Measurements from ENCODE around the gene SLC9A3.
A peak's percentile ranks its signal among the peaks of the same experiment; 100 is the strongest.

SLC9A3 gene

GRCh38 chr5:530001-530955 lies 6.0 kb upstream of the SLC9A3 start:
- Histone ChIP-seq H2AFZ (ENCODE audit: low read length, unreplicated experiment) (no peak overlapping the region), H3K27me3 (ENCODE audit: insufficient read depth, low read length) (peaks cover 90% of the 10 kb centered on the region)

GRCh38 chr5:528629-529511 lies 4.6 kb upstream of the SLC9A3 start:
- no peaks in the 10 kb centered on the region for H3K4me1 ChIP-seq (ENCODE audit: control insufficient read depth, insufficient read depth, low read length, unreplicated experiment)
- no peak overlapping the region for H3K4me3 ChIP-seq (ENCODE audit: low read depth, low read length)
- H3K79me2 ChIP-seq (ENCODE audit: control insufficient read depth, insufficient read depth, low read length, unreplicated experiment): no peaks in the 10 kb centered on the region
- H2AFZ ChIP-seq (ENCODE audit: low read length, unreplicated experiment): no peak overlapping the region
- H3K27me3 ChIP-seq (ENCODE audit: insufficient read depth, low read length): peaks cover 96% of the 10 kb centered on the region
- no peaks in the 10 kb centered on the region for H3K36me3 ChIP-seq (ENCODE audit: insufficient read depth, low read length)
- H3K27ac ChIP-seq (ENCODE audit: low read depth, low read length): no peak overlapping the region

More at GRCh38 chr5:530001-530955, 6.0 kb upstream of the SLC9A3 start:
- Histone ChIP-seq H3K4me3 (ENCODE audit: low read depth, low read length) (no peak overlapping the region), H3K79me2 (ENCODE audit: control insufficient read depth, insufficient read depth, low read length, unreplicated experiment) (no peaks in the 10 kb centered on the region), H3K36me3 (ENCODE audit: insufficient read depth, low read length) (no peaks in the 10 kb centered on the region), H3K27ac (ENCODE audit: low read depth, low read length) (no peak overlapping the region), H3K4me1 (ENCODE audit: control insufficient read depth, insufficient read depth, low read length, unreplicated experiment) (no peaks in the 10 kb centered on the region)

GRCh38 chr5:527646-528628 lies 3.7 kb upstream of the SLC9A3 start:
- Histone ChIP-seq H3K36me3 (ENCODE audit: insufficient read depth, low read length) (no peaks in the 10 kb centered on the region), H3K79me2 (ENCODE audit: control insufficient read depth, insufficient read depth, low read length, unreplicated experiment) (no peaks in the 10 kb centered on the region), H3K4me3 (ENCODE audit: low read depth, low read length) (no peak overlapping the region), H3K27me3 (ENCODE audit: insufficient read depth, low read length) (peaks cover 96% of the 10 kb centered on the region), H3K27ac (ENCODE audit: low read depth, low read length) (no peak overlapping the region), H3K4me1 (ENCODE audit: control insufficient read depth, insufficient read depth, low read length, unreplicated experiment) (no peaks in the 10 kb centered on the region), H2AFZ (ENCODE audit: low read length, unreplicated experiment) (no peak overlapping the region)

DNA sequence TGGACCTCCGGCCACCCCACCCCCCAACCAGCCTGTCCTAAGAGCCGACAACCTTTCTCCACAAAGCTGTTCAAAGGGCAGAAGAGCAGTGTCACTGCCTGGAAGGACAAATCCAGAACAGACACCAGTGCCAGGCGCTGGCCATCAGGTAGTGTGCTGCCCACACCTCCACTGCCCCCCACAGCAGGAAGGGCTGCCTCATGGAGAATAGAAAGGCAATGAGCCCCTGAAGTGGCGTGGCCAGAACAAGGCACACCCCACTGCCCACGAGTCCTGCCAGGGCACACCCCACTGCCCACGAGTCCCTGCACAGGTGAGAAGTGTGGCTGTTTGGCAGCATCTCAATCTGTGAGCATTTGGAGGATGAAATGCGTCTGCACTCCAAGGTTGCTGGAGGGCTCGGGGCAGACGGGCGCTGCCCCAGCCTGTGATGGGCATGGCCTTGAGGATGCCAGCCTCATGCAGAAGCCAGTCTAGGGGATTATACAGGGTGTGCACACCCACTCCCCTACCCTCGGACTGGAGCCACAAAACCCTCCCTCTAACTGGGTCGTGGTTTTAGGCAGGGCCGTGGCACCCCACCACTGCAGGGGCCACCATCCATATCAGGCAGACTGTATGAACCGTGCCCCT lies 2.3 kb upstream of the SLC9A3 start:
- no peak overlapping the region for H3K4me3 ChIP-seq (ENCODE audit: low read depth, low read length)
- H2AFZ ChIP-seq (ENCODE audit: low read length, unreplicated experiment): no peak overlapping the region
- H3K4me1 ChIP-seq (ENCODE audit: control insufficient read depth, insufficient read depth, low read length, unreplicated experiment): no peaks in the 10 kb centered on the region
- no peaks in the 10 kb centered on the region for H3K36me3 ChIP-seq (ENCODE audit: insufficient read depth, low read length)
- peaks cover 95% of the 10 kb centered on the region for H3K27me3 ChIP-seq (ENCODE audit: insufficient read depth, low read length)
- no peak overlapping the region for H3K27ac ChIP-seq (ENCODE audit: low read depth, low read length)
- no peaks in the 10 kb centered on the region for H3K79me2 ChIP-seq (ENCODE audit: control insufficient read depth, insufficient read depth, low read length, unreplicated experiment)

GRCh38 chr5:525916-526315 lies 1.7 kb upstream of the SLC9A3 start:
- no peaks in the 10 kb centered on the region for H3K36me3 ChIP-seq (ENCODE audit: insufficient read depth, low read length)
- no peaks in the 10 kb centered on the region for H3K79me2 ChIP-seq (ENCODE audit: control insufficient read depth, insufficient read depth, low read length, unreplicated experiment)
- no peaks in the 10 kb centered on the region for H3K4me1 ChIP-seq (ENCODE audit: control insufficient read depth, insufficient read depth, low read length, unreplicated experiment)
- no peak overlapping the region for H2AFZ ChIP-seq (ENCODE audit: low read length, unreplicated experiment)
- no peak overlapping the region for H3K27ac ChIP-seq (ENCODE audit: low read depth, low read length)
- H3K4me3 ChIP-seq (ENCODE audit: low read depth, low read length): no peak overlapping the region
- peaks cover 95% of the 10 kb centered on the region for H3K27me3 ChIP-seq (ENCODE audit: insufficient read depth, low read length)

DNA sequence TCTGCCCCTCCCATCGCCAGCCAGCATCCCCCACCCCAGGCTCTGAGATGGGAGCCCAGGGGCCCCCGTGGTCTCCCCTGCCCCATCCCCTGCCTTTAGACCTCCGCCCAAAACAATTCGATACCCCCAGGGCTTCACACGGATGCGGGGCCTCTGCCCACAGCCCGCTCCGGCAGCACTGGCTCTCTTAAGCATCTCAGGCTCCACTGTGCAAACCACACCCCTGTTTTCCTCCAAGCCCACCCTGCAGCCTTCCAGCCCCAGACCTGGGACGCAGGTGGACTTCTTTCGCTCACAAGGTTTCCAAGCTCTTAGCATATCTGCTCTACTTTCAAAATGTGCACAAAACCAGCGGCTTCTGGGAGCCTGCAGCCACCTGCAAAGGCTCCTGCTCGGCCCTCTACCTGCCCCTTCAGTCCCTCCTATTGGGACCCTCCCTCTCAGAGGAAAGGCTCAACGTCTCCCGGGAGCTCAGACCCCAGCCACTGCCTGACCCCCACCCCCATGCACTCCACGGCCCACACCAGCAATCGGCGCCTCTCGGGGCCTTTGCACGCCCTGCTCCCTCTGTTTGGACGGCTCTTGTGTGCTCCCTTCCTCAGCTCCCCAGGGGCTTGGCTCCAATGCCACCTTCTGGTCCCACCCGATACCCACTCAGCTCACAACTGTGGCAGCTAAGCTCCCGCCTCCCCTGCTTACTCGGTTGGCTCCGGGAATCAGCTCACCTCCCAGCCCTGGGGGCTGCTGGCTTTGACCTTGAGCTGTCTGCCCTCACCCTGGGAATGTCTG lies 918 bp upstream of the SLC9A3 start:
- H2AFZ ChIP-seq (ENCODE audit: low read length, unreplicated experiment): no peak overlapping the region
- H3K36me3 ChIP-seq (ENCODE audit: insufficient read depth, low read length): no peaks in the 10 kb centered on the region
- H3K27me3 ChIP-seq (ENCODE audit: insufficient read depth, low read length): peaks cover 91% of the 10 kb centered on the region
- H3K27ac ChIP-seq (ENCODE audit: low read depth, low read length): no peak overlapping the region
- H3K4me3 ChIP-seq (ENCODE audit: low read depth, low read length): no peak overlapping the region
- no peaks in the 10 kb centered on the region for H3K4me1 ChIP-seq (ENCODE audit: control insufficient read depth, insufficient read depth, low read length, unreplicated experiment)
- H3K79me2 ChIP-seq (ENCODE audit: control insufficient read depth, insufficient read depth, low read length, unreplicated experiment): no peaks in the 10 kb centered on the region

- Histone ChIP-seq H3K4me1 (ENCODE audit: control insufficient read depth, insufficient read depth, low read length, unreplicated experiment) (no peaks in the 10 kb centered on the region), H3K27me3 (ENCODE audit: insufficient read depth, low read length) (peaks cover 91% of the 10 kb centered on the region), H3K36me3 (ENCODE audit: insufficient read depth, low read length) (no peaks in the 10 kb centered on the region), H3K4me3 (ENCODE audit: low read depth, low read length) (peak overlapping the region; percentile 37; the same call in 1 of the 2 replicates), H3K27ac (ENCODE audit: low read depth, low read length) (no peak overlapping the region), H2AFZ (ENCODE audit: low read length, unreplicated experiment) (peak overlapping the region; percentile 14), H3K79me2 (ENCODE audit: control insufficient read depth, insufficient read depth, low read length, unreplicated experiment) (no peaks in the 10 kb centered on the region)
Observed at GRCh38 chr5:523441-524222, 617 bp downstream of the SLC9A3 start.

DNA sequence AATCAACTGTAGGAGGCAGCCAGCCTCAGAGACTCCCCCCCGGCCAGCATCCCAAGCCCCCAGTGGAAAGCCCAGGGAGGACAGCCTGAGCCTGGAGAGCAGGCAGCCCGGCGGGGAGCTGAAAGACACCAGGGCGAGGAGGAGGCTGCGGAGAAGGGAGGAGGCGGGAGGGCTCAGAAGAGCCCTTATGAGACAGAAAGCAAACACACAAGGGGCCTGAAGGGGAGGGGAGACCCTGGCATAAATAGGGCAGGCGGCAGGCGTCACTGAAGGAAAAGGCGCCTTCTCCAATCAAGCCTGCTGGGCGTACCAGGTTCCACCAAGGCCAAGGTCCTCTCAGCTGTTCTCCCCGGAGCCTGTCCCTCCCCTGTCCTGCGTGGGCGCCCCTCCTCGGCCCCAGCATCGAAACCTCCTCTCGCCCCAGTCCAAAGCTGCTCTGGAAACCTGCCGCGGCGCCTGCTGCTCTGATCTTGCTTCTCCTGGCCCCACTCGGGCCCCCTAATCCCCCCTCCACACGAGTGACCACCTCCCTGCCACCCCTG lies 1.3 kb downstream of the SLC9A3 start:
- Histone ChIP-seq H3K27ac (ENCODE audit: low read depth, low read length) (no peak overlapping the region), H3K4me3 (ENCODE audit: low read depth, low read length) (no peak overlapping the region), H3K27me3 (ENCODE audit: insufficient read depth, low read length) (peaks cover 93% of the 10 kb centered on the region), H3K36me3 (ENCODE audit: insufficient read depth, low read length) (no peaks in the 10 kb centered on the region), H3K79me2 (ENCODE audit: control insufficient read depth, insufficient read depth, low read length, unreplicated experiment) (no peaks in the 10 kb centered on the region), H2AFZ (ENCODE audit: low read length, unreplicated experiment) (no peak overlapping the region), H3K4me1 (ENCODE audit: control insufficient read depth, insufficient read depth, low read length, unreplicated experiment) (no peaks in the 10 kb centered on the region)
